ENCODE measurements around the gene CIRBP. TPM values are rescaled to one million over a fixed set of nuclear protein-coding genes. Genes with fewer than 3 reads are reported as not detected.
A peak's percentile ranks its signal among the peaks of the same experiment; 100 is the strongest.

The CIRBP gene
- total RNA-seq, 2 donors from 2014 or later = 288 to 385 TPM

DNA sequence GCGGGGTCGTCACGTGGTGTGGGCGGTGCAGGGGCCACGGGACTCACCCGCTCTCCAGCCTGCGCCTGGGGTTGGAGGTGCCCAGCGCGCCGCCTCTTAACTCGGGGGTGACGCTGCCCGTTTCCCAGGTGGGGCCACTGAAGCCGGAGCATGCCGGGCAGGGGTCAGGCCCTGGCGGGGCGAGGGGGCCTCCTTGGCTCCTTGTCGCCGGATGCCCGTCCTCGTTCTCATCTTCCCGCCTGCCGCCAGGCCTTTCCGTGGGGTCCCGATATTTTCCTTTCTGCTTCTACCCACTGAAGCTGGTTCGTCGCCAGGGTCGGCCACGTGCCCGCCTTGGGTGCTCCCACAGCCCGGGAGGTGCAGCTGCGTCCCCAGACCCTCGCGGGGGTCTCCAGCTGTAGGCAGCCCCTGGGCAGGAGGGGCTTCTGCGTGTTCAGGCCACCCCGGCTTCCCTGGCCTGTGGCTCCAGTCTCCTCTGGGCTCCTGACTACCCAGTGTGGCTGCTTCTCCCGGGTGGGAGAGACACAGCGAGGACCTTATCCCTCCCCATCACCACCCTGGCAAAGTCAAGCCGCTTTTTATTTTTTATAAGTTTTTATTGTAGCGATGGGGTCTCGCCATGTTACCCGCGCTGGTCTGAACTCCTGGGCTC lies 7.0 kb downstream of the CIRBP start:
- no peak for DNase-seq (ENCODE audit: low spot score)
- Histone ChIP-seq H3K9me3 (no peaks in the 10 kb centered on the region), H3K36me3 (peaks cover 50% of the 10 kb centered on the region), H3K4me1 (peaks cover 0 to 52% of the 10 kb centered on the region in 2 donors), H3K27me3 (no peaks in the 10 kb centered on the region), H3K27ac (peak overlapping the region; percentile 96 to 98), H3K4me3 (peak overlapping the region; percentile 71 to 77)
- TF ChIP-seq, protein P1, sequence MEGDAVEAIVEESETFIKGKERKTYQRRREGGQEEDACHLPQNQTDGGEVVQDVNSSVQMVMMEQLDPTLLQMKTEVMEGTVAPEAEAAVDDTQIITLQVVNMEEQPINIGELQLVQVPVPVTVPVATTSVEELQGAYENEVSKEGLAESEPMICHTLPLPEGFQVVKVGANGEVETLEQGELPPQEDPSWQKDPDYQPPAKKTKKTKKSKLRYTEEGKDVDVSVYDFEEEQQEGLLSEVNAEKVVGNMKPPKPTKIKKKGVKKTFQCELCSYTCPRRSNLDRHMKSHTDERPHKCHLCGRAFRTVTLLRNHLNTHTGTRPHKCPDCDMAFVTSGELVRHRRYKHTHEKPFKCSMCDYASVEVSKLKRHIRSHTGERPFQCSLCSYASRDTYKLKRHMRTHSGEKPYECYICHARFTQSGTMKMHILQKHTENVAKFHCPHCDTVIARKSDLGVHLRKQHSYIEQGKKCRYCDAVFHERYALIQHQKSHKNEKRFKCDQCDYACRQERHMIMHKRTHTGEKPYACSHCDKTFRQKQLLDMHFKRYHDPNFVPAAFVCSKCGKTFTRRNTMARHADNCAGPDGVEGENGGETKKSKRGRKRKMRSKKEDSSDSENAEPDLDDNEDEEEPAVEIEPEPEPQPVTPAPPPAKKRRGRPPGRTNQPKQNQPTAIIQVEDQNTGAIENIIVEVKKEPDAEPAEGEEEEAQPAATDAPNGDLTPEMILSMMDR (IDR thresholded peaks at IDR 0.05) = no peak

DNA sequence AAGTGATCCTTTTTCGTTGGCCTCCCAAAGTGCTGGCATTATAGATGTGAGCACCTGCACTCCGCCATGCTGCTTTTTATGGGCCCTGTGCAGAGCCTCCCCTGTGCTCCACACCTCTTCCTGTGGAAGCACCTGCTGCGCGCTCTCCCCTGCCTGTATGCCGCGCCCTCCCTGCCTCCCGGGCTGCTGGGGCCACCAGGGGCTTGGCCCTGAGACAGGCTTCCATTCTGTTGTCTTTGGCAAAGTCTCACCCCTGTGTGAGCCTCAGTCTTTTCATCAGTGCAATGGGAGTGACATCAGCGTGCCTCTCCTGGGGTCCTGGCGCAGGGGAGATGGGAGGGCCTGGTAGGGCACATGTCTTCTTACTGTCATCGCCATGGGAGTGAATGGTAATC lies 7.5 kb downstream of the CIRBP start:
- H3K36me3 ChIP-seq = peaks cover 45% of the 10 kb centered on the region
- TF ChIP-seq, protein P1 (IDR thresholded peaks at IDR 0.05) = no peak
- H3K27ac ChIP-seq = peak overlapping the region; percentile 96 to 98
- H3K4me3 ChIP-seq = peak overlapping the region in 1 of 2 donors; percentile 77
- no peaks in the 10 kb centered on the region for H3K27me3 ChIP-seq
- no peak for DNase-seq (ENCODE audit: low spot score)
- H3K4me1 ChIP-seq = peaks cover 0 to 47% of the 10 kb centered on the region in 2 donors
- H3K9me3 ChIP-seq = no peaks in the 10 kb centered on the region

DNA sequence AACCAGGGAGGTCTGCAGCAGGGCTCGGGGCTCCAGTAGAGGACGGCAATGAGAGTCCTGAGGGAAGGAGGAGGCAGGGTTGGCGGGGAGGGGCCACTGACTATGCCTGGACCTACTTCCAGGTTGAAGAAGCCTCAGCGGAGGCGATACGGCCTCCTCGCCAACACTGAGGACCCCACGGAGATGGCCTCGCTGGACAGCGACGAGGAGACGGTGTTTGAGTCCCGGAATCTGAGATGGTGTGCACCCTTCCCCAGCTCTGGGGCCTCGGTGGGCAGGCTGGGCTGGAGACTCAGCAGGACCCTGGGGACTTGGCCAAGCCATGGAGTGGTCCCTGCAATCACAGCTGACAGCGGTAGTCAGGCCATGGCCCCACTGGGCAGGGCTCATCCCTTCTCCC lies 7.9 kb downstream of the CIRBP start:
- TF ChIP-seq, protein P1 (IDR thresholded peaks at IDR 0.05) = no peak
- H3K4me1 ChIP-seq = peaks cover 0 to 42% of the 10 kb centered on the region in 2 donors
- no peak overlapping the region for H3K27ac ChIP-seq
- H3K36me3 ChIP-seq = peaks cover 41% of the 10 kb centered on the region
- no peaks in the 10 kb centered on the region for H3K27me3 ChIP-seq
- H3K9me3 ChIP-seq = no peaks in the 10 kb centered on the region
- H3K4me3 ChIP-seq = no peak overlapping the region
- no peak for DNase-seq (ENCODE audit: low spot score)

DNA sequence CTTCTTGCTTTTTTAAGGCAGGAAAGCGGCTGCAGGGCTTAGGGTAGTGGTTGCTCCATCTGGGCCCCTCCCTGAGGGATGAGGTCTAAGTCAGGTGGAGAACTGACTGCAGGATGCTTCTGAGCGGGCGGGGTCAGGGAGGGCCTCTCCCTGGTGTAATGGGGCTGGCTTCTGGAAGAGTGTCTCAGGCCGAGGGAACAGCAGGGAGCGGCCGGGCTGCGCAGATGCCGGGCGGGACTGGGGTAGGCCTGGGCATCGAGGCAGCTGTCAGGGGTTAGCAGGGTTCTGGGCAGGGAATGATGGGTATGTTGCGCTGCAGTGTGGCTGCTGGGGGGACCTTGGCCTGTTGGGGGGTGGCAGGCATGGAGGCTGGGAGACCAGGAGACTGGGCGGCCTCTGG lies 8.9 kb downstream of the CIRBP start:
- H3K4me1 ChIP-seq = peaks cover 0 to 32% of the 10 kb centered on the region in 2 donors
- H3K36me3 ChIP-seq = peaks cover 30% of the 10 kb centered on the region
- H3K27ac ChIP-seq = no peak overlapping the region
- no peak for DNase-seq (ENCODE audit: low spot score)
- H3K9me3 ChIP-seq = no peaks in the 10 kb centered on the region
- TF ChIP-seq, protein P1 (IDR thresholded peaks at IDR 0.05) = no peak
- no peak overlapping the region for H3K4me3 ChIP-seq
- no peaks in the 10 kb centered on the region for H3K27me3 ChIP-seq

DNA sequence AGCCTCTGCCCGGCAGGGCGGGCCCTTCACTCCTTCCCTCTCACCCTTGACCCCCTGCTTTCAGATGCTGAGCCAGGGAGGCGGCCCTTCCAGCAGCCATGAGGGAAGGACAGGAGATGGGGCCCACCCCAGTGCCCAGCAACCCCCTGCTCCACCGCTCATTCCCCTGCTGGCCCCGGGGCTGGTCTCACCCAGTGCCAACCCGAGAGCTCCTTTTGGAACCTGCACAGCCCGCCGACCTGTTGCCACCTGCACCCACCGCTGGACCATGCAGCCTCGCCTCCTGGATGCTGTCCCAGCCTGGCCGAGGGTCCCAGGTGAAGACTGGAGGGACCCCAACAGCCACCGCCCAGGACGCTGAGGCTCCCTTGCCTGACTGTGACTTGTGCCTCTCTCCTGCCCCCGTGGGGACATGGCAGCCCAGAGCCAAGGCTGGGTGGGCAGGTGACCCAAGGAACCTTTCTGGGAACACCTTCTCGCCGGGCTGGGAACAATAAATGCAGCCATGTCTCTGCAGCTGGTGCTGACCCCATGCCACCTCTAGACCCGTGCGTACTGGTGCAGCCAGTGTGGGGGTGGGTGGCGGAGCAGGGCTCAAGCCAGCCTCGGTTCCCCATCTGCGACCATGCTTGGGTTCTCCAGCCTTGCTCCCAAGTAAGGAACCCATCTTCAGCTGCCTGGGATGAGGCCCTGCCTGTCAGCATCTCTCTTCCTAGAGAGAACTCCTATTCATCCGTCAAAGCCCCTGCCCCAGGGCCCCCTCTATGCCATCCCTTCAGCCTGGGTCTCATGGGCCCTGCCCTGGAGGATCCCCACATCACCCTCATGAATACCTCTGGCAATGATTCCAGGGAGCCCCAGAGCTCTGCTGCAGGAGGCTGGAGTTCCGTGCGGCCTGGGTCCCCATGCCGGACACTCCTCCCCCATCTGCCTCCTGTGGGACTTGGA lies 9.9 kb downstream of the CIRBP start:
- TF ChIP-seq, protein P1 (IDR thresholded peaks at IDR 0.05) = no peak
- DNase-seq (ENCODE audit: low spot score) = no peak
- Histone ChIP-seq H3K4me1 (peaks cover 0 to 23% of the 10 kb centered on the region in 2 donors), H3K9me3 (no peaks in the 10 kb centered on the region), H3K4me3 (no peak overlapping the region), H3K27me3 (peaks cover 0 to 4% of the 10 kb centered on the region in 2 donors), H3K36me3 (peaks cover 21% of the 10 kb centered on the region), H3K27ac (no peak overlapping the region)
